CD4-positive, alpha-beta T cell (primary cell): ENCODE data around the gene AEBP1. TPM values are rescaled to one million over a fixed set of nuclear protein-coding genes. Genes with fewer than 3 reads are reported as not detected.

Experiments used
- ATAC-seq: fragments of 200-7000 bp; cut with Tn5 transposase; one replicate; pipeline ENCODE4 v1.10.0; 2022; ENCODE audit warnings: mild to moderate bottlenecking; ENCODE audit not compliant: poor library complexity
- CTCF ChIA-PET: fragments of 350-600 bp; sonication (Branson Sonifier 250); formaldehyde crosslinking; loops from one replicate; lab custom pipeline; 2021; ENCODE audit warnings: antibody characterized with exemption, inconsistent platforms; lab: Charles Lee
- POLR2A ChIA-PET: fragments of 350-600 bp; sonication (Branson Sonifier 250); formaldehyde crosslinking; loops from one replicate; lab custom pipeline; 2021; ENCODE audit warnings: antibody characterized with exemption, inconsistent platforms; lab: Charles Lee
- DNase-seq, 14 experiments: peaks; one replicate each; pipeline ENCODE4 v3.0.0-alpha.2; 2013 to 2020; ENCODE audit warnings: mixed read lengths in 2 of 14
- H3K27ac ChIP-seq, 2 donors: one replicate each; pipeline versions ENCODE4 v1.5.1 to v1.7.0; 2013; ENCODE audit warnings: low read length in 2 of 2, low read depth in 1 of 2, mild to moderate bottlenecking in 1 of 2
- H3K27me3 ChIP-seq, 2 experiments: 1 replicate in 1 of 2; 2 replicates in 1 of 2; pipeline versions ENCODE4 v1.6.1 to v1.7.0; 2013; ENCODE audit warnings: low read length in 2 of 2, control low read depth in 1 of 2, mild to moderate bottlenecking in 1 of 2, moderate library complexity in 1 of 2; ENCODE audit not compliant: insufficient read depth in 2 of 2, control insufficient read depth in 1 of 2
- H3K36me3 ChIP-seq: one replicate; pipeline ENCODE4 v1.6.1; 2013; ENCODE audit warnings: low read length, control low read depth; ENCODE audit not compliant: insufficient read depth
- H3K4me1 ChIP-seq: one replicate; pipeline ENCODE4 v1.6.1; 2013; ENCODE audit warnings: low read length, control low read depth; ENCODE audit not compliant: insufficient read depth
- H3K4me3 ChIP-seq: one replicate; pipeline ENCODE4 v1.5.1; 2013; ENCODE audit warnings: mild to moderate bottlenecking, low read length, moderate library complexity
- H3K9me3 ChIP-seq, 2 experiments: 1 replicate in 1 of 2; 2 replicates in 1 of 2; pipeline versions ENCODE4 v1.6.1 to v1.7.0; 2013; ENCODE audit warnings: low read length in 2 of 2, mild to moderate bottlenecking in 2 of 2, control low read depth in 1 of 2, moderate library complexity in 1 of 2; ENCODE audit not compliant: control insufficient read depth in 1 of 2, insufficient read depth in 1 of 2
- H3K27ac Mint-ChIP-seq: one replicate; pipeline ENCODE4 v1.8.0; 2020; ENCODE audit warnings: mixed read lengths
- H3K27me3 Mint-ChIP-seq: one replicate; pipeline ENCODE4 v1.8.0; 2021; ENCODE audit warnings: mixed read lengths
- H3K36me3 Mint-ChIP-seq: one replicate; pipeline ENCODE4 v1.8.0; 2021; ENCODE audit warnings: low read depth, mixed read lengths
- H3K4me1 Mint-ChIP-seq: one replicate; pipeline ENCODE4 v1.8.0; 2021; ENCODE audit warnings: low read depth, mixed read lengths
- H3K4me3 Mint-ChIP-seq: one replicate; pipeline ENCODE4 v1.8.0; 2020; ENCODE audit warnings: mild to moderate bottlenecking, mixed read lengths
- H3K9me3 Mint-ChIP-seq: one replicate; pipeline ENCODE4 v1.8.0; 2020; ENCODE audit warnings: mixed read lengths
- intact Hi-C, 2 experiments: fragments of 100-400 bp; cut with DNase I in 1 of 2; cut with micrococcal nuclease in 1 of 2; formaldehyde crosslinking; loops; one replicate each; pipeline versions ENCODE4 v1.15.1 to v1.9.0; 2023 to 2025; cut with DNase I, micrococcal nuclease
- total RNA-seq, 174 experiments: library from RNA in 2 of 174; stranded (reverse) in 2 of 174; gene quantifications; one replicate each; pipeline ENCODE4 v1.2.3 and lab custom pipeline; 2021 to 2026
- TF ChIP-seq, protein P1 (sequence below): fragments of 200-600 bp; IDR thresholded peaks from one replicate; pipeline ENCODE4 v1.8.0; 2022; ENCODE audit warnings: antibody characterized with exemption, mild to moderate bottlenecking

Gene AEBP1
- total RNA-seq, 2 experiments from 2014 or later: 20.3 to 21.3 TPM

DNA sequence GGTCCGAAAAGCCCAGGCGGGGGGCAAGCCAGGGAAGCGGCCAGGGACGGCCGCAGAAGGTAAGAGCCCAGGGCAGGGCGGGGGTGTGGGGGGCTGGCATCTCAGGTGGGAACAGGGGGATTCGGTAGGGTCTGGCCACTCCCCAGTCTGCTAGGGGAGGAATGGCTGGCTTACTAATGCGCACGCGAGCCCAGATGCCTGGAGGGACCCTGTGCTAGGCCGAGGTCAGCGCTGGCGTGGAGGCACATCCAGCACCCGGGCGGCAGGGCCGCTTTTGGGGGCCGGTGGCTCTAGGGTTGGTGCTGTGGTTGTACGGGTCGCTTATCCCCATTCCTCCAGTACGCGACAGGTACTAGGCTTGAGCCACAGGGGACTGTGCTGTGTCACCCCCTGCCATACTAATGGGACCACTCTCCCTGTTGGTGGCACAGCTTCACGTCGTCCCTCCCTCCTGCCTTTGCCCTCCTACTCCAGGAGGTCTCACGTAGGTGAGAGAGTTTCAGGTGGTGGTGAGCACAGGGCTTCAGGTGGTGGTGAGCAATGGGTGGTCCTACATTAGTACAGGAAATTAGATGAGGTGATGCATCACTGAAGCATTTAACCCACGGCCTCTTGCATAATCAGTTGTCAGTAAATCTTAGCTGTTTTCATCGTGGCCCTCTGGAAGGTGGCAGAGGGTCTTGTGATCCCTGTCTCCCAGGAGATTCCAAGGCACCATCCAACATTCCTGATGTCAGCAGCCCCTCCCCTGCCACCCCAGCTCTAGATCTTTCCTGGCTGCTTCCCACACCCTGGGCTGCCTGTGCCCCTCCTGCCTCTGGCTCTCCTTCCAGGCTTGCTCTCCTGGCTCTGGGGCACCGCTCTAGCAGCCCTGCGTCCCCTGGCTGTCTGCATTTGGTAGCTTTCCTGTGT, 971 bp downstream of the AEBP1 start:
- peak overlapping the region; percentile 45 for H3K4me3 ChIP-seq
- intact Hi-C loops: no loop called here
- no peak for DNase-seq

DNA sequence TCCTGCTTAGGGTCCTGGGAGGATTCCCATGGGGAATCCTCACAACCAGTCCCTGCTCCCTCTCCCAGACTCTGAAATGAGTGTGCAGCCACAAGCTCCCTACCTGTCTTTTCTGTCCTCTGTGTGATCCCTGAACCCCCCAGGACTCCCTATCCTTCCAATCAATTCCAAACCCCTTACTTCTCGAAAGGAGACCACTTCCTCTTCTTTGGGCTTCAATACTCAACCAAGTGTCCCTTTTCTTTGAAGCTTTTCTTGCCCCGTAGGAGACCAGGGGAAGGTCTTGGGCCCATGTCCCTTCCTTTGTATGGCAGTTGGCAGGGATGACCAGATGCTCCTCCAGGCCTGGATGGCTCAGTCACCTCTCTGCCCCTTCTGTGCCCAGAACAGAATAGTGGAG, 1.7 kb downstream of the AEBP1 start:
- no peak for ATAC-seq
- peaks cover 16% of the 10 kb centered on the region for H3K4me1 Mint-ChIP-seq
- ChIA-PET POLR2A (interaction anchor here (1.0 kb wide), 1 partner anchor 40 kb away, joined by 3 read pairs; the partner anchor contains the start of gene PGAM2), CTCF (no interaction called here)
- H3K27ac Mint-ChIP-seq: peak overlapping the region; percentile 69
- no peaks in the 10 kb centered on the region for H3K9me3 Mint-ChIP-seq
- no peak for DNase-seq
- Histone ChIP-seq H3K36me3 (no peaks in the 10 kb centered on the region), H3K27me3 (peaks cover 0 to 6% of the 10 kb centered on the region in 2 experiments), H3K9me3 (peaks cover 0 to 3% of the 10 kb centered on the region in 2 experiments), H3K4me3 (no peak overlapping the region), H3K27ac (no peak overlapping the region), H3K4me1 (peaks cover 17% of the 10 kb centered on the region)
- intact Hi-C loops: no loop called here
- TF ChIP-seq, protein P1, sequence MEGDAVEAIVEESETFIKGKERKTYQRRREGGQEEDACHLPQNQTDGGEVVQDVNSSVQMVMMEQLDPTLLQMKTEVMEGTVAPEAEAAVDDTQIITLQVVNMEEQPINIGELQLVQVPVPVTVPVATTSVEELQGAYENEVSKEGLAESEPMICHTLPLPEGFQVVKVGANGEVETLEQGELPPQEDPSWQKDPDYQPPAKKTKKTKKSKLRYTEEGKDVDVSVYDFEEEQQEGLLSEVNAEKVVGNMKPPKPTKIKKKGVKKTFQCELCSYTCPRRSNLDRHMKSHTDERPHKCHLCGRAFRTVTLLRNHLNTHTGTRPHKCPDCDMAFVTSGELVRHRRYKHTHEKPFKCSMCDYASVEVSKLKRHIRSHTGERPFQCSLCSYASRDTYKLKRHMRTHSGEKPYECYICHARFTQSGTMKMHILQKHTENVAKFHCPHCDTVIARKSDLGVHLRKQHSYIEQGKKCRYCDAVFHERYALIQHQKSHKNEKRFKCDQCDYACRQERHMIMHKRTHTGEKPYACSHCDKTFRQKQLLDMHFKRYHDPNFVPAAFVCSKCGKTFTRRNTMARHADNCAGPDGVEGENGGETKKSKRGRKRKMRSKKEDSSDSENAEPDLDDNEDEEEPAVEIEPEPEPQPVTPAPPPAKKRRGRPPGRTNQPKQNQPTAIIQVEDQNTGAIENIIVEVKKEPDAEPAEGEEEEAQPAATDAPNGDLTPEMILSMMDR: no peak
- peak overlapping the region; percentile 87 for H3K4me3 Mint-ChIP-seq
- H3K36me3 Mint-ChIP-seq: peaks cover 12% of the 10 kb centered on the region
- peaks cover 5% of the 10 kb centered on the region for H3K27me3 Mint-ChIP-seq

More for the DNA sequence above, 971 bp downstream of the AEBP1 start:
- H3K9me3 Mint-ChIP-seq: no peaks in the 10 kb centered on the region
- ChIA-PET POLR2A (interaction anchor here (0.9 to 1.2 kb wide), 4 partner anchors 11 to 60 kb away, joined by 3 to 4 read pairs (median 3); partner anchors contain the start of genes DBNL, PGAM2 and POLD2), CTCF (interaction anchor here (1.5 kb wide), 1 partner anchor 24 kb away, joined by 3 read pairs; no protein-coding TSS in a partner anchor)
- H3K4me1 Mint-ChIP-seq: peaks cover 16% of the 10 kb centered on the region
- H3K27me3 ChIP-seq: peaks cover 0 to 6% of the 10 kb centered on the region in 2 experiments
- H3K4me3 Mint-ChIP-seq: peak overlapping the region; percentile 87
- H3K27ac ChIP-seq: peak overlapping the region in 1 of 2 donors; percentile 50
- no peaks in the 10 kb centered on the region for H3K36me3 ChIP-seq
- H3K27me3 Mint-ChIP-seq: peaks cover 5% of the 10 kb centered on the region
- H3K9me3 ChIP-seq: peaks cover 0 to 3% of the 10 kb centered on the region in 2 experiments
- TF ChIP-seq, protein P1: no peak
- H3K27ac Mint-ChIP-seq: peak overlapping the region; percentile 69
- peaks cover 17% of the 10 kb centered on the region for H3K4me1 ChIP-seq
- peaks cover 5% of the 10 kb centered on the region for H3K36me3 Mint-ChIP-seq
- ATAC-seq: peak; percentile 47

DNA sequence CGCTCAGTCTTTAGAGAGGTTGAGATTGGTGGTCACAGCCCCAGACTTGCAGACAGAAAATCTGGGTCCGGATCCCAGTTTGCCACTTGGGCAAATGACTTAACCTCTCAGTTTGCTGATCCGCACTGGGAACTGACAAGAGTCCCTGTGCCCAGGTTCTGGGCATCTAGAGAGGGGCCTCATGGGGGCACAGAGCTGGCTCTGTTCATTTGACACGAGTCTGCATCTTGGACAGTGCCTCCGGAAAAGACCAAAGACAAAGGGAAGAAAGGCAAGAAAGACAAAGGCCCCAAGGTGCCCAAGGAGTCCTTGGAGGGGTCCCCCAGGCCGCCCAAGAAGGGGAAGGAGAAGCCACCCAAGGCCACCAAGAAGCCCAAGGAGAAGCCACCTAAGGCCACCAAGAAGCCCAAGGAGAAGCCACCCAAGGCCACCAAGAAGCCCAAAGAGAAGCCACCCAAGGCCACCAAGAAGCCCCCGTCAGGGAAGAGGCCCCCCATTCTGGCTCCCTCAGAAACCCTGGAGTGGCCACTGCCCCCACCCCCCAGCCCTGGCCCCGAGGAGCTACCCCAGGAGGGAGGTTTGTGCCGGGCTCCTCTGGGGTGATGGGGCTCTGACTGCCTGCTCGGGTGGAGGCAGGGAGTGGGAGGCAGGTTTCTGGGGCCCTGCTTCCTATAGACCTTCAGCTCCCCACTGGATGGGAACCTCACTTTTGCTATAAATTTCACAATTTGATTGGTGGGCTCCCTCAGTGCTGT, 2.3 kb downstream of the AEBP1 start:
- intact Hi-C loops: no loop called here
- peaks cover 16% of the 10 kb centered on the region for H3K4me1 Mint-ChIP-seq
- Histone ChIP-seq H3K9me3 (peaks cover 0 to 3% of the 10 kb centered on the region in 2 experiments), H3K27me3 (peaks cover 0 to 6% of the 10 kb centered on the region in 2 experiments), H3K36me3 (no peaks in the 10 kb centered on the region), H3K4me1 (peaks cover 17% of the 10 kb centered on the region), H3K27ac (no peak overlapping the region), H3K4me3 (no peak overlapping the region)
- POLR2A ChIA-PET: interaction anchor here (1.0 kb wide), 1 partner anchor 41 kb away, joined by 3 read pairs; the partner anchor contains the start of gene PGAM2
- no peaks in the 10 kb centered on the region for H3K9me3 Mint-ChIP-seq
- CTCF ChIA-PET: no interaction called here
- peaks cover 5% of the 10 kb centered on the region for H3K27me3 Mint-ChIP-seq
- TF ChIP-seq, protein P1: no peak
- ATAC-seq (no peak), DNase-seq (no peak)
- H3K36me3 Mint-ChIP-seq: peaks cover 18% of the 10 kb centered on the region
- no peak overlapping the region for H3K4me3 Mint-ChIP-seq
- peak overlapping the region; percentile 69 for H3K27ac Mint-ChIP-seq
